PC-9 (cell line): ENCODE results near the gene OR52E1. TPM values are rescaled to one million over a fixed set of nuclear protein-coding genes. Genes with fewer than 3 reads are reported as not detected.

Experiments used
- BruUV-seq: library from RNA; stranded (reverse); fragments of 400-500 nt; replicated peaks from 2 replicates; lab custom pipeline; 2021; lab: Mats Ljungman, UMichigan
- CTCF ChIA-PET: fragments of 300-600 bp; sonication (Branson Sonifier 250); formaldehyde crosslinking; loops from one replicate; lab custom pipeline; 2022; ENCODE audit warnings: antibody characterized with exemption; lab: Charles Lee
- POLR2A ChIA-PET: fragments of 300-600 bp; sonication (Branson Sonifier 250); formaldehyde crosslinking; loops from one replicate; lab custom pipeline; 2022; ENCODE audit warnings: antibody characterized with exemption; ENCODE audit not compliant: unreplicated experiment; lab: Charles Lee
- DNase-seq, 2 experiments: peaks; one replicate each; pipeline versions ENCODE4 v3.0.0 to v3.0.0-alpha.2; 2015 to 2022; ENCODE audit warnings: mixed read lengths in 1 of 2
- H2AFZ ChIP-seq: fragments of 200-600 bp; sonication (generic); 2 replicates; pipeline ENCODE4 v1.8.1; 2017; ENCODE audit warnings: antibody characterized with exemption
- H3F3A ChIP-seq: fragments of 200-600 bp; sonication (generic); 2 replicates; pipeline ENCODE4 v1.8.1; 2017; ENCODE audit warnings: antibody characterized with exemption, mild to moderate bottlenecking, low read depth; ENCODE audit not compliant: insufficient read depth
- H3K27ac ChIP-seq: fragments of 200-600 bp; sonication (generic); 2 replicates; pipeline ENCODE4 v1.6.1; 2016; ENCODE audit warnings: mixed run types
- H3K27me3 ChIP-seq: fragments of 200-600 bp; sonication (generic); 2 replicates; pipeline ENCODE4 v1.6.1; 2016; ENCODE audit warnings: low read depth, mixed run types; ENCODE audit not compliant: insufficient read depth
- H3K36me3 ChIP-seq: fragments of 200-600 bp; sonication (generic); 2 replicates; pipeline ENCODE4 v1.6.1; 2016; ENCODE audit warnings: low read depth, mixed run types
- H3K4me1 ChIP-seq: fragments of 200-600 bp; sonication (generic); replicated peaks from 2 replicates; pipeline ENCODE4 v1.6.1; 2016; ENCODE audit warnings: mixed run types; ENCODE audit not compliant: insufficient read depth
- H3K4me2 ChIP-seq: fragments of 200-600 bp; sonication (generic); 2 replicates; pipeline ENCODE4 v1.6.1; 2017; ENCODE audit warnings: mixed run types
- H3K4me3 ChIP-seq: fragments of 200-600 bp; sonication (generic); 2 replicates; pipeline ENCODE4 v1.6.1; 2016; ENCODE audit warnings: mixed run types
- H3K79me2 ChIP-seq: fragments of 200-600 bp; sonication (generic); 2 replicates; pipeline ENCODE4 v1.6.1; 2017; ENCODE audit warnings: low read depth, mixed run types
- H3K9me2 ChIP-seq: fragments of 200-600 bp; sonication (generic); 2 replicates; pipeline ENCODE4 v1.8.1; 2017; ENCODE audit warnings: mild to moderate bottlenecking; ENCODE audit not compliant: insufficient read depth
- H3K9me3 ChIP-seq: fragments of 200-600 bp; sonication (generic); 2 replicates; pipeline ENCODE4 v1.8.1; 2016; ENCODE audit warnings: low read depth; ENCODE audit not compliant: insufficient read depth
- H4K20me1 ChIP-seq: fragments of 200-600 bp; sonication (generic); 2 replicates; pipeline ENCODE4 v1.8.1; 2017; ENCODE audit not compliant: insufficient read depth
- EZH2 ChIP-seq: fragments of 200-600 bp; sonication (generic); IDR thresholded peaks from 2 replicates; pipeline ENCODE4 v1.8.0; 2017; ENCODE audit warnings: antibody characterized with exemption, low read depth
- intact Hi-C: fragments of 100-400 bp; cut with micrococcal nuclease; formaldehyde crosslinking; loops from one replicate; pipeline ENCODE4 v1.10.0; 2022; ENCODE audit not compliant: unreplicated experiment
- total RNA-seq: library from RNA; stranded (reverse); gene quantifications from 2 replicates; pipeline ENCODE4 v1.2.3, GENCODE V29; 2021
- TF ChIP-seq, protein P1 (sequence below): fragments of 200-600 bp; sonication (generic); conservative IDR thresholded peaks from 2 replicates; pipeline ENCODE4 v1.6.1; 2017; ENCODE audit warnings: mixed run types, antibody characterized with exemption, mild to moderate bottlenecking, moderate library complexity

OR52E1 gene
- total RNA-seq, 1 experiment from 2014 or later: not detected

DNA sequence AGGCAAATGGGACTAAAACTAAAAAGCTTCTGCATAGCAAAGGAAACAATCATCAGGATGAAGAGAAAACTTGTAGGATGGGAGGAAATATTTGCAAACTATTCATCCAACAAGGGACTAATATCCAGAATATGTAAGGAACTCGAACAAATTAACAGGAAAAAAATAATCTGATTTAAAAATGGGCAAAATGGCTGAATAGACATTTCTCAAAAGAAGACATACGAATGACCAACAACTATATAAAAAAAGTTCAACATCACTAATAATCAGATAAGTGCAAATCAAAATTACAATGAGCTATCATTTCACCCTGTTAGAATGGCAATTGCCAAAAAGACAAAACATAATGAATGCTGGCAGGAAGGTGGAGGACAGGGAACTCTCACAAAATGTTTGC, 12.0 kb downstream of the OR52E1 start:
- H3F3A ChIP-seq: no peaks in the 10 kb centered on the region
- POLR2A ChIA-PET: no interaction called here
- no peak overlapping the region for H3K4me3 ChIP-seq
- CTCF ChIA-PET: no interaction called here
- H3K9me2 ChIP-seq: no peaks in the 10 kb centered on the region
- no peak overlapping the region for H3K4me2 ChIP-seq
- H3K4me1 ChIP-seq: no peaks in the 10 kb centered on the region
- no peak for DNase-seq
- no peaks in the 10 kb centered on the region for H3K9me3 ChIP-seq
- H3K27ac ChIP-seq: no peak overlapping the region
- no peaks in the 10 kb centered on the region for H4K20me1 ChIP-seq
- no peak overlapping the region for H2AFZ ChIP-seq
- H3K79me2 ChIP-seq: no peaks in the 10 kb centered on the region
- H3K27me3 ChIP-seq: no peaks in the 10 kb centered on the region
- H3K36me3 ChIP-seq: no peaks in the 10 kb centered on the region
- intact Hi-C loops: no loop called here
- no TSS peak for BruUV-seq
- TF ChIP-seq EZH2: no peak
- TF ChIP-seq, protein P1, sequence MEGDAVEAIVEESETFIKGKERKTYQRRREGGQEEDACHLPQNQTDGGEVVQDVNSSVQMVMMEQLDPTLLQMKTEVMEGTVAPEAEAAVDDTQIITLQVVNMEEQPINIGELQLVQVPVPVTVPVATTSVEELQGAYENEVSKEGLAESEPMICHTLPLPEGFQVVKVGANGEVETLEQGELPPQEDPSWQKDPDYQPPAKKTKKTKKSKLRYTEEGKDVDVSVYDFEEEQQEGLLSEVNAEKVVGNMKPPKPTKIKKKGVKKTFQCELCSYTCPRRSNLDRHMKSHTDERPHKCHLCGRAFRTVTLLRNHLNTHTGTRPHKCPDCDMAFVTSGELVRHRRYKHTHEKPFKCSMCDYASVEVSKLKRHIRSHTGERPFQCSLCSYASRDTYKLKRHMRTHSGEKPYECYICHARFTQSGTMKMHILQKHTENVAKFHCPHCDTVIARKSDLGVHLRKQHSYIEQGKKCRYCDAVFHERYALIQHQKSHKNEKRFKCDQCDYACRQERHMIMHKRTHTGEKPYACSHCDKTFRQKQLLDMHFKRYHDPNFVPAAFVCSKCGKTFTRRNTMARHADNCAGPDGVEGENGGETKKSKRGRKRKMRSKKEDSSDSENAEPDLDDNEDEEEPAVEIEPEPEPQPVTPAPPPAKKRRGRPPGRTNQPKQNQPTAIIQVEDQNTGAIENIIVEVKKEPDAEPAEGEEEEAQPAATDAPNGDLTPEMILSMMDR: no peak

DNA sequence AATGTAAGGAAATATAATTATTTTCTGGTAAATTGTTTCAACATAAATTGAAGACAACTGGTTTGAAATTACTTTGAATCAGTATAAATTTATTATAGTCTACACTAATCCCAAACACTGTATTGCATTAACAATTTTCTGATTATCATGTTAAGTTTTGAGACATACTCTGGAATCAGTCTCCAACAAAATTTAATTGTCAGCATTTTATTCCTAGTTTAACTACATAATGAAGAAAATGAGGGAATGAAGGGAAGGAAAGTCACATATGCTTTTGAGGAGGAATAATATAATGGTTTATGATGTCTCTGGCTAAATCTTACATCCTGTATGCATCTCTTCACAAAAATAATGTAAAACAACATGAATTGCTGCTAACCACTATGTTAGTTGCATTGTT, 14.2 kb downstream of the OR52E1 start:
- Histone ChIP-seq H3K4me2 (no peak overlapping the region), H3K9me3 (no peaks in the 10 kb centered on the region), H3K4me3 (no peak overlapping the region), H3K79me2 (no peaks in the 10 kb centered on the region), H3K36me3 (no peaks in the 10 kb centered on the region), H3K27ac (no peak overlapping the region), H3F3A (no peaks in the 10 kb centered on the region), H3K27me3 (no peaks in the 10 kb centered on the region), H3K4me1 (no peaks in the 10 kb centered on the region), H3K9me2 (no peaks in the 10 kb centered on the region), H4K20me1 (no peaks in the 10 kb centered on the region), H2AFZ (no peak overlapping the region)
- no TSS peak for BruUV-seq
- no peak for DNase-seq
- no peak for TF ChIP-seq EZH2
- TF ChIP-seq, protein P1: no peak
- intact Hi-C loops: no loop called here
- ChIA-PET CTCF (no interaction called here), POLR2A (no interaction called here)

DNA sequence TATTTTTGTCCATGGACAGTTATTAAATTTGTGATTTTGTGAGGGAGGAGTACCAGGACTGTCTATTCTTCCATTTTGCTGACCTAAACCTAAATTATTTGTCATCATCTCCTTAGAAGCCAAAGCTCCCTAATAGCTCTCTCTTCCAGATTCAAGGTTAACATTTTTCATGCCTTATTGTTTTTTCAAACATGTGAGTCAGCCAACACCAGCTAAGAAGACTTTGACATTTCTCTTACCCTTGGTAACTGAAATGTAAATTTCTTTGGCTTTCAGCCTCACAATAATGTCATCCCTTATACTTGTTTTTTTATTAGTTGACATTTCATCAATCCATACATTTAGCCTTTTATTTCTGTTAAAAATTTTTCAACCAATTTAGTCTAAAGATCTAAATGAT, 19.2 kb downstream of the OR52E1 start:
- Histone ChIP-seq H2AFZ (no peak overlapping the region), H3K27ac (no peak overlapping the region), H3K4me1 (no peaks in the 10 kb centered on the region), H3K9me3 (no peaks in the 10 kb centered on the region), H3K4me3 (no peak overlapping the region), H4K20me1 (no peaks in the 10 kb centered on the region), H3K27me3 (no peaks in the 10 kb centered on the region), H3K79me2 (no peaks in the 10 kb centered on the region), H3F3A (no peaks in the 10 kb centered on the region), H3K9me2 (no peaks in the 10 kb centered on the region), H3K36me3 (no peaks in the 10 kb centered on the region), H3K4me2 (no peak overlapping the region)
- CTCF ChIA-PET: no interaction called here
- DNase-seq: no peak
- POLR2A ChIA-PET: no interaction called here
- BruUV-seq: no TSS peak
- intact Hi-C loops: no loop called here
- TF ChIP-seq, protein P1: no peak
- TF ChIP-seq EZH2: no peak
